ENCODE results near the gene ROPN1B. TPM values are rescaled to one million over a fixed set of nuclear protein-coding genes. Genes with fewer than 3 reads are reported as not detected.
A peak's percentile ranks its signal among the peaks of the same experiment; 100 is the strongest.
"Not testable (repeated sequence)": the region's sequence is repeated elsewhere in the genome, so short reads cannot be mapped to it uniquely, and the experiment has no call there.

The ROPN1B gene
- total RNA-seq (2014; rRNA removed; shearing (Covaris generic)), result not detected in 2 replicates
- not detected in 2 replicates for polyA plus RNA-seq (2014; cell fraction: nucleus; rRNA removed)

DNA sequence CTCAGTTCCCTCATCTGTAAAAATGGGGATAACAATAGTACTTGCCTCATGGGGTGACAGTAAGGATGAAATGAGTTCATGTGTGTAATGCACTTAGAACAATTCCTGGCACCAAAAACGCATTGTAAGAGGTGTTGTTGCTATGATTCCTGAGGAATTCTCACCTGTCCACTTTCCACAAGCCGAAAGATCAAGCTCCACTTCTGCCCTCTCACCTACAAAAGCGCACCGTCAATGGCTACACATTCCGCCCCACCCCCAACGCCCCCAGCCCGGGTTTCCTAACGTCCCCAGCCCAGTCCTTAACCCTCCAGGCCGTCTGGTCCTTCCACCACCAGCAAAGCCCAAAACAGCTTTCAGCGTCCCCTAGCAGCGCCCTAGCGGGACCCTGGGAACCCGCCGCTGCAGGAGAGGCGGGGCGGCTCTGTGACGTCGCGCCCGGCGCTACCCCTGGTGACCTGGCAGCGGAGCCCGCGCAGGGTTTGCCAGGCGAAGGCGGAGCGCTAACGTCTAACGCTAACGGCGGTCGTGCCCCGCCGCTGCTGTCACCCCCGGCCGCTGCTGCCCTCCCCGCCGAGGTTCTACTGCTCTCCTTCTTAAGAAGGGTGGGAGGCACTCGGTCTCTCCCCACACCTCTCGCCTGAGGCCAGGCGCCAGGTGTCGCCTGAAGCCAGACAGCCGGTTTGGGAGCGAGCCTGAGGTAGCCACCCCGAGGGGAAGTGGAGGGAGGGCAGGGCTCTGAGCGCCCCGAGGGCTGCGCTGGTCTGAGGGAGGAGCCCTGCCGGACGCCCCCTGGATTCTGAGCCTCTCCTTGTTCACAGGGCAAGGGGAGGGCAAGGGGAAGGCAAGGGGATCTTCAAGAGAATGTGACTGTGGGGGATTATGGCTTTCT lies at the start of gene ROPN1B:
TSS of gene ROPN1B (plus strand) at position 478 of the 892 bp plus-strand sequence. CDS start 2,877 bp downstream, outside the sequence.
- DNase-seq (ENCODE audit: extremely low read depth, low read depth), result not testable (repeated sequence)

- not testable (repeated sequence) for DNase-seq (ENCODE audit: extremely low read depth, low read depth)
Measured at GRCh38 chr3:125920191-125920590, 48.8 kb upstream of the ROPN1B start.

- not testable (repeated sequence) for DNase-seq (ENCODE audit: extremely low read depth, low read depth)
Measured at GRCh38 chr3:125920751-125921279, 48.2 kb upstream of the ROPN1B start.

DNA sequence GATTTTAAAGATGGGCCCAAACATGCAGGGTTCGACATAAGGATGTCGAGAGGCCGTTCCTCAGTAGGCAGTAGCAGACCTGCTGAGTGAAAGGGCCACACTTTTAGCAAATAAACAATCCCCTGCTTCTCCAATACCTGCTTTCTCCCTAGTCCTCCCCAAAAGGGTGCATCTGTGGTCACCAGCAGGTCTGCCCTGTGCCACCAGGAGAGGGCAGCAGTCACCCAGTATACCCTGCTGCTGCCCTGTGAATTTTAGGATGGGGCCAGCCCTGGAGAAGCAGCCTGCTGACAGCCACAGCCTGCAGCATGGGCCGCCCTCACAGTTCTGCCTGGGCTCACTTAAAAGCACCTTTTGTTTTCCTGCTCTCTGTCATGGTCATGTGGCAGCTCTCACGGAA lies 47.3 kb upstream of the ROPN1B start:
- DNase-seq (ENCODE audit: extremely low read depth, low read depth), result not testable (repeated sequence)

- DNase-seq (ENCODE audit: extremely low read depth, low read depth), result not testable (repeated sequence)
Measured at GRCh38 chr3:125923324-125924115, 45.5 kb upstream of the ROPN1B start.

- not testable (repeated sequence) for DNase-seq (ENCODE audit: extremely low read depth, low read depth)
Measured at GRCh38 chr3:125924276-125924675, 44.7 kb upstream of the ROPN1B start.

GRCh38 chr3:125925727-125926126 lies 43.3 kb upstream of the ROPN1B start:
- not testable (repeated sequence) for DNase-seq (ENCODE audit: extremely low read depth, low read depth)

DNA sequence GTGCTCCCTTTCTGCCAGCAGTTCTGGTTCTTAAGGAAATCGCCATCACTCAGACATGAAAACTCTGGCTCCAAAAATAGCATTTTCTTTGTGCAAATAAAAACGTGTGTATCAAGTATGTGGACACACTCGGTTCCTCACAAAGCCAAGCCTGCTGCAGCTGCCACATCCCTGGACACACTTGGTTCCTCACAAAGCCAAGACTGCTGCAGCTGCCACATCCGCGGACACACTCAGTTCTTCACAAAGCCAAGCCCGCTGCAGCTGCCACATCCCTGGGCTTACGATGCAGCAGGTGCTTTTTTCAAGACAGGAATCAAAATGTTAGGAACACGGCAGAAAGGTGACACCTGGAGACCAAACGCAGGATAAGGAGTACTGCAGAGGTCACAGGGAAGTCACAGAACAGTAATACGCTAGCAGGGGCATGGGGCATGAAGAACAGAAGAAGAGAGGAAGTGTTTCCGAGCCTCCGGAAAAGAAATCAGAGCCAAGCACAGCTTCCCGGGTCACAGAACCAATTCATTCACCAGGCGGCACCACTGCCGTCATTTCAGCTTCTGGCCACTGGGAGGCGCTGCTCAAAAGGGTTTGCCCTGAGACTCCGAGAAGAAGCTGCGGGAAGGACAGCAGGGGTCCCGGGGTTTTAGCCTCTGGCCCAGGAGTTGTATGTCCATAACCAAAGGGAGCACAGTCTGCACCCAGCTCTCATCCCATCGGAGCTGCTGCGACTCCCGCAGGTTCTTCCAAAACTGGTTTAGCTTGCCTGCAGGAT lies 40.0 kb upstream of the ROPN1B start:
- peak; percentile 26 for DNase-seq (ENCODE audit: extremely low read depth, low read depth)

DNA sequence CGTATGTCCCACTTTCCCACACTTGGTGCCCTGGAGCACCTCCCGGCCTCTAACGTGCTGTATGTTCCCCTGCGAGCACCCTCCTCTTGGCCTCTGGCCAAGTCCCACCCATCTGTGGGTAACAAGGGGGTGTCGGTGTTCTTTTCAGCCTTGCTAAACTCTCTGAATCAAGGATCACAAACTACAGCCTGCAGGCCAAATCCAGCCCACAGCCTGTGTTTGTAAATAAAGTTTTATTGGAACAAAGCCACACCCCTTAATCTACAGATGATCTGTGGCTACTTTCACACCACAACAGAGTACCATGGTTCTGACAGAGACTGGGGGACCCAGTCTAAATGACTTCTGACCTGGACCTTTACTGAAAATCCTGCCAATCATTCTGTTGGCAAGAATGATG lies 39.2 kb upstream of the ROPN1B start:
- DNase-seq (ENCODE audit: extremely low read depth, low read depth), result not testable (repeated sequence)

DNA sequence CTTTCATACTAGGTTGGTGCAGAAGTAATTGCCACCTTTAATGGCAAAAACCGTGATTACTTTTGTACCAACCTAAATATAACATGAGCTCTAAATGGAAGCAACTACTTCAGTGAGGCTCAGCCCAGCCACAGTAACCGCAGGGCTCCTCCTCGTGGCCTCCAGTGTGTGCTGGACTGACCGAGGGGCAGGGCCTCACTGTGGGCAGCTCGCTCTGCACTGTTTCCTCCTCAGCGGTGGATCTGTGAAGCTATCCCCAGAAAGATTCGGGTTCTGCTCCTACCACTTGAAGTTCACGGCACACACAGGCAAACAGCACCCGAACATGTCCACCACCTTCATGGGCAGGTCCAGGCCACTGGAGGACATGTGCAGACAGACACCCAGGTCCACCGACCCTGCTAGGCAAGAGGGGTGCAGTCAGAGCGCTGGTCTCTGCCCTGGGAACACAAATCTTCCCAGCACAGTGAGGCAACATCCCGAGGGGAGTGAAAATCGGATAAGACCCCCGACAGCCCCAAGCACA lies 37.6 kb upstream of the ROPN1B start:
- DNase-seq (ENCODE audit: extremely low read depth, low read depth), result not testable (repeated sequence)

DNA sequence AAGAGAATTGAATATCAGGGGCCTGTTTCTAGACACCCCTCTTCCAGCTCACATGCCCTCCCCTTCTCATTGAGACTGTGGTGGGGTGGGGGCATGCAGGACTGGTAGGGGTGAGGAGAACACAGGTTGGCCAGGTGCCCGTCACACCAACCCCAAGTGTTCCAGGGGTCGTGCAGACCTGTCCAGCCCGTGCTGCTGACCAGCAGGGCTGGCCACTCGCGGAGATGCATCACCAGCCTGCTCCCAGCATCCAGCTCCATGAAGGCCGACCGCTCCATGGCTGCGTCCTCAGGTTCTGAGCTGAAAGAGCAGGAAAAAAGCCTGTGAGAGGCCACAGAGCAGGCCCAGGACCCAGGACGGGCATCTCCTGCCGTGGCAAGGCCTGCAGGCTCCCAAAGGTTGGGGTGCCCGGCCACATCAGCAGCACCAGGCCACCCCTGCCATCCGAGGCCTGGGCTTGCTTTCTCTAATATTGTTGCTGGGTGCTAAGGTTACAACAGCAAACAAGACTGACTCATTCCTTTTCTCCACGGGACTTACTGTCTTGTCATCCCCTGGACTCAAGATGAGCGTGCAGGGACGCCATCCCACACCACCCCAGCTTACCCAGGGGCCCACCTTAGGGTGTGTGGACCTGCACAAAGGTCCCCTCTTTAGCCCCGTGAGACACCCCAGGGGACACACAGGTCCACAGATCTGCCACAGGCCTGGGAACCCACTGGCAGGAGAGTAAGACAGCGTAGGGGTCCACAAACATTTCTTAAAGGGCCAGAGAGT lies 35.4 kb upstream of the ROPN1B start:
- DNase-seq (ENCODE audit: extremely low read depth, low read depth), result not testable (repeated sequence)

- DNase-seq (ENCODE audit: extremely low read depth, low read depth), result not testable (repeated sequence)
Measured at GRCh38 chr3:125935252-125935874, 33.6 kb upstream of the ROPN1B start.

DNA sequence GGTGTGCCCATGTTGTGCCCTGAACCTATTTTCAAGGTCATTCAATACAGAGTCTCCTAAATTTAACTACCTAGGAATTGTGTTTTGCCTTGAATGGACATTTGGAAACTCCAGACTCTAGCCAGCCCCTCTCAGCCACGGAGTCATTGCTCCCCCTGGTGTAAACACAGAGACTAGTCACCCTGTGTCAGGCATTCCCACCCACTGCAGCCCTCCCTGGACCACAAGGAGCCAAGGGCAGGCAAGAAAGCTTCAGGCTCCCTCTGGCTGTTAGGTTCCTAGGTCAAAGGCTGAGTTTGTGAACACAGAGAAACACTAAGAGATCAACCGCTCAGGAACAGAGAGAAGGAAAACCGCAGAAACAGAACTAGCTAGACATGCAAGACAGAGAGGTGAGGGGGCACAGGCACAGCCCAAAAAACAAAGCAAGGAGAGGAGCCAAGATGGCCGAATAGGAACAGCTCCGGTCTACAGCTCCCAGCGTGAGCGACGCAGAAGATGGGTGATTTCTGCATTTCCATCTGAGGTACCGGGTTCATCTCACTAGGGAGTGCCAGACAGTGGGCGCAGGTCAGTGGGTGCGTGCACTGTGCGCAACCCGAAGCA lies 32.7 kb upstream of the ROPN1B start:
- DNase-seq (ENCODE audit: extremely low read depth, low read depth), result not testable (repeated sequence)

DNA sequence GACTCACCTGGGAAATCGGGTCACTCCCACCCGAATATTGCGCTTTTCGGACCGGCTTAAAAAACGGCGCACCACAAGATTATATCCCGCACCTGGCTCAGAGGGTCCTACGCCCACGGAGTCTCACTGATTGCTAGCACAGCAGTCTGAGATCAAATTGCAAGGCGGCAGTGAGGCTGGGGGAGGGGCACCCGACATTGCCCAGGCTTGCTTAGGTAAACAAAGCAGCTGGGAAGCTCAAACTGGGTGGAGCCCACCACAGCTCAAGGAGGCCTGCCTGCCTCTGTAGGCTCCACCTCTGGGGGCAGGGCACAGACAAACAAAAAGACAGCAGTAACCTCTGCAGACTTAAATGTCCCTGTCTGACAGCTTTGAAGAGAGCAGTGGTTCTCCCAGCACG lies 32.1 kb upstream of the ROPN1B start:
- DNase-seq (ENCODE audit: extremely low read depth, low read depth), result not testable (repeated sequence)

DNA sequence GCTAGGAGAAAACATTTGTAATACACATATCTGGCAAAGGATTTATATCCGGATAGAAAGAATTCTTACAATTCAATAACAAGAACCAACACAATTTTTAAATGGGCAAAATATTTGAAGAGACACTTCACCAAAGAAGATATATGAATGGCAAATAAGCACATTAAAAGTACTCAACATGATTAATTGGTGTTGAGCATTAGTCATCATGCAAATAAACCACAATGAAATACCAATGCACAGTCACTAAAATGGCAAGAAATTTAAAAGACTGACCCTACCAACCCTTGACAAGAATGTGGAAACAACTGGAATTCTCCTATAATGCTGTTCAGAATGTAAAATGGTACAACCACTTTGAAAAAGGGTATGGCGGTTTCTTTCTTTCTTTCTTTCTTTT lies 21.2 kb upstream of the ROPN1B start:
- not testable (repeated sequence) for DNase-seq (ENCODE audit: extremely low read depth, low read depth)

GRCh38 chr3:125948901-125949300 lies 20.1 kb upstream of the ROPN1B start:
- not testable (repeated sequence) for DNase-seq (ENCODE audit: extremely low read depth, low read depth)

DNA sequence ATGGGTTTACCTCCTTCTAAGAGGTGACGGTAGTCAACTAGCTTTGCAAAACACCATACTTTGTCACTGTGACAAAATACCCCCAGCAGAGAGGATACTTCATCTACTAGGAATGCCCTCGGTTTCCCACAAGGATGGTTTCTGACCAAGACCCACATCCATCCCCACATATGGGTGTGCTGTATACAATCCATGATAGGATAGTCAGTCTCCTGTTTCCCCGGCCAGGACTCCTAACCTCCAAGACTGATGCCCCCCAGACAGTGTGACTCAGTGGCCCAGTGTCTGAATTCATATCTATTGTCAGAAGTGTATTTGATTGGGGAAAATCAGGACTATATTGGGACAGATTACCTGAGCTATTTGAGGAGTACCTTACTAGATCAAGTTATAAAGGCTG lies 17.8 kb upstream of the ROPN1B start:
- DNase-seq (ENCODE audit: extremely low read depth, low read depth), result not testable (repeated sequence)

DNA sequence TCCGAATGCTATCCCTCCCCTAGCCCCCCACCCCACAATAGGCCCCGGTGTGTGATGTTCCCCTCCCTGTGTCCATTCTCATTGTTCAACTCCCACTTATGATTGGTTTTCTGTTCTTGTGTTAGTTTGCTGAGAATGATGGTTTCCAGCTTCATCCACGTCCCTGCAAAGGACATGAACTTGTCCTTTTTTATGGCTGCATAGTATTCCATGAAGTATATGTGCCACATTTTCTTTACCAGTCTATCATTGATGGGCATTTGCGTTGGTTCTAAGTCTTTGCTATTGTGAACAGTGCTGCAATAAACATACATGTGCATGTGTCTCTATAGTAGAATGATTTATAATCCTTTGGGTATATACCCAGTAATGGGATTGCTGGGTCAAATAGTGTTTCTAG lies 12.0 kb upstream of the ROPN1B start:
- not testable (repeated sequence) for DNase-seq (ENCODE audit: extremely low read depth, low read depth)

All from NCI-H460 (cell line).